ENCODE results near the gene CACNA2D1. TPM values are rescaled to one million over a fixed set of nuclear protein-coding genes. Genes with fewer than 3 reads are reported as not detected.

Gene CACNA2D1
- total RNA-seq, 2 experiments from 2014 or later: not detected

GRCh38 chr7:82275342-82275741 lies 168.2 kb downstream of the CACNA2D1 start:
- Mint-ChIP-seq H3K9me3 (no peaks in the 10 kb centered on the region), H3K36me3 (ENCODE audit: low read depth) (no peaks in the 10 kb centered on the region), H3K27ac (no peak overlapping the region), H3K4me3 (no peak overlapping the region), H3K4me1 (ENCODE audit: low read depth) (no peaks in the 10 kb centered on the region), H3K27me3 (ENCODE audit: low read depth) (no peaks in the 10 kb centered on the region)
- DNase-seq: no peak
- CTCF ChIA-PET: no interaction called here
- intact Hi-C loops (cut with micrococcal nuclease): no loop called here

DNA sequence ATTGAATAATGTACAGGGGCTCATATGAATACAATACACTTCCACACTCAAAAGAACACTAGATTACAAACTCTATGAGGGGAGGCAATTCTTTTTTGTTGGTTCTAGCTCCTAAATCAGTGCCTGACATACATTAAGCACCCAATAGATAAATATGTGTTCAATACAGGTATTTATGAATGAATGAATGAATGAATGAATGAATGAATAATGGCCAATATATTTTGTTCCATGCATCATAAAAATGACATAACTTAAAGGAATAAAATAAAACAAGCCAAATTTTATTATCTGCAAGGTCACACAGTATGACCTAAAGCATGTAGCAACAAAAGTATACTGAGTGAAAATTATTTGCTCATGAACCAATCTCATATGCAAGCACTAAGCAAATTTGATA lies 168.9 kb downstream of the CACNA2D1 start:
- H3K9me3 Mint-ChIP-seq: no peaks in the 10 kb centered on the region
- CTCF ChIA-PET: no interaction called here
- intact Hi-C loops (cut with micrococcal nuclease): no loop called here
- H3K27ac Mint-ChIP-seq: no peak overlapping the region
- H3K27me3 Mint-ChIP-seq (ENCODE audit: low read depth): no peaks in the 10 kb centered on the region
- DNase-seq: no peak
- no peaks in the 10 kb centered on the region for H3K36me3 Mint-ChIP-seq (ENCODE audit: low read depth)
- no peak overlapping the region for H3K4me3 Mint-ChIP-seq
- H3K4me1 Mint-ChIP-seq (ENCODE audit: low read depth): no peaks in the 10 kb centered on the region

DNA sequence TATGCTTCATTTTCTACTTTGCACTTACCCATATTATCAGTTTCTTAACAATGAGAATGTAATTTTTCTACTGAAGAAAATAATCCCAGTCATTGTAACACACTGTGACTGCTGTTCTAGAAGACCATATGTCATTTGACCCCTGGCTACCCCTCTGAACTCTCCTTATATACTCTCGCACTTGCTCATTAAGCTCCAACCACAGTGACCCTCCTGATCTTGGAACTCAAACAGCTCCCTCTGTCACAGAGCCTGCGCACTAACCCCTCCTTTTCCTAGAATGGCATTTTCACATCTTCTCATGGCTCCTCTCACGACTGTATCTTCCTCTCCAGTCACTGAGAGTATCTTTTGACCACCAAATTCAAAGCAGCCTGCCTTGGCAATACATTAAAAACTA lies 169.7 kb downstream of the CACNA2D1 start:
- CTCF ChIA-PET: no interaction called here
- Mint-ChIP-seq H3K9me3 (no peaks in the 10 kb centered on the region), H3K27ac (no peak overlapping the region), H3K27me3 (ENCODE audit: low read depth) (no peaks in the 10 kb centered on the region), H3K4me1 (ENCODE audit: low read depth) (no peaks in the 10 kb centered on the region), H3K36me3 (ENCODE audit: low read depth) (no peaks in the 10 kb centered on the region), H3K4me3 (no peak overlapping the region)
- intact Hi-C loops (cut with micrococcal nuclease): no loop called here
- no peak for DNase-seq

DNA sequence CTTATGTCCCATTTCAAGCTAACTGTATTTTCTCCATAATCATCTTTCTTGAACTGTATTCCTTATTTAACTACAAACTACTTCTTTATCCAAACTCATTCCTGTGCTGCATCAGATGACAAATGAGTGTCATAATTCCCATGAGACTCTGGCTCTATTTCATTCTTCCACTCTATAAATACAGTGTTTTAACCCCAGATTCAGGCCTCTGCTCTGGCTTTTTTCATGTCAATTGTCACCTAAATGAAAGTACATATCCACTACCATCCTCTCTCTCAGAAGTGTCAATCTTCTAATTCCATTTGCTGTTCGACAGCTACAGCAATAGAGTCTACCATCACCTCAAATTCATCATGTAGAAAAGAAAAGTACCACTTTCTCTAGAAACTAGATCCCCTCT lies 172.7 kb downstream of the CACNA2D1 start:
- H3K4me3 Mint-ChIP-seq: no peak overlapping the region
- DNase-seq: no peak
- H3K36me3 Mint-ChIP-seq (ENCODE audit: low read depth): no peaks in the 10 kb centered on the region
- no peak overlapping the region for H3K27ac Mint-ChIP-seq
- no peaks in the 10 kb centered on the region for H3K9me3 Mint-ChIP-seq
- no peaks in the 10 kb centered on the region for H3K27me3 Mint-ChIP-seq (ENCODE audit: low read depth)
- no peaks in the 10 kb centered on the region for H3K4me1 Mint-ChIP-seq (ENCODE audit: low read depth)
- intact Hi-C loops (cut with micrococcal nuclease): no loop called here
- CTCF ChIA-PET: no interaction called here

DNA sequence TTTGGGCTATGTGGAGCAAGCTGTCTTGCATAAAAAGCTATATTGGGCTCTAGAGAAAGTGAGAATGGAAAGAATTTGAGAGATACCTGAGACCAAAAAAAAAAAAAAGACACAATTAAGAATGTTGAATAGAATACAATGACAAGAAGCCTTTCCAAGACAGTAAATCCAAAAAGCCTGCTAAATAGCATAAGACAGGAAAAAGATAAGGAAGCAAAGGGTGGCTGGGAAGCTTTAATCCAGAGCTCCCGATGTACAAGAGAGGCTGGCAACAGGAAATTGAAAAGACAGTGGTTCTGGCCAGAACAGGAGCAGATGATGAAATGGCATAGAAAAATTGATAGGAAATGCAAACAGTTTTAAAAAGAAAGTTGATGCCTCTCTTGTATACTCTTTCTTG lies 174.9 kb downstream of the CACNA2D1 start:
- no peak overlapping the region for H3K4me3 Mint-ChIP-seq
- H3K27me3 Mint-ChIP-seq (ENCODE audit: low read depth): no peaks in the 10 kb centered on the region
- H3K36me3 Mint-ChIP-seq (ENCODE audit: low read depth): no peaks in the 10 kb centered on the region
- no peaks in the 10 kb centered on the region for H3K9me3 Mint-ChIP-seq
- CTCF ChIA-PET: interaction anchor here (0.6 kb wide), 1 partner anchor 155 kb away, joined by 3 read pairs; no protein-coding TSS in a partner anchor
- intact Hi-C loops (cut with micrococcal nuclease): no loop called here
- no peak for DNase-seq
- no peaks in the 10 kb centered on the region for H3K4me1 Mint-ChIP-seq (ENCODE audit: low read depth)
- H3K27ac Mint-ChIP-seq: no peak overlapping the region

DNA sequence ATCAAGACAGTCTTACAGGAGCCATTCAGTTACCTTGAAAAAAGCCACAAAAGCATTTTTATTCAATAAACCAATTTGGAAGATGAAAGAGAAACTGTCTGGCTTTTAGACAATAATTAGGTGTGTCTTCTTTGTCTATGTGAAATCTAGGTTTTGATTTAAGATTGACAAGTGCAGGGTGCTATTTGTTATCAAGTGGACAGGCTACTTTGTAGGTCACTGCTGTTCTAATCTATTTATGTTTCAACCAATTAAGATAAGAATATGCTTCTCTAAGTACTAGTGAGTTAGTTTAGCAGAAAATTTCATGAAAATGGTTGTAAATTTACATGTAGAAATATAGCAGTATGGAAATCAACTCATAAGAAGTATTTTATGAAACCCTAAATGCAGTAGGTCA lies 177.5 kb downstream of the CACNA2D1 start:
- CTCF ChIA-PET: no interaction called here

GRCh38 chr7:82264783-82265305 lies 178.7 kb downstream of the CACNA2D1 start:
- H3K27ac Mint-ChIP-seq: no peak overlapping the region
- H3K9me3 Mint-ChIP-seq: peaks cover 3% of the 10 kb centered on the region
- CTCF ChIA-PET: no interaction called here
- H3K4me1 Mint-ChIP-seq (ENCODE audit: low read depth): no peaks in the 10 kb centered on the region
- no peaks in the 10 kb centered on the region for H3K27me3 Mint-ChIP-seq (ENCODE audit: low read depth)
- intact Hi-C loops (cut with micrococcal nuclease): no loop called here
- H3K36me3 Mint-ChIP-seq (ENCODE audit: low read depth): no peaks in the 10 kb centered on the region
- no peak for DNase-seq
- H3K4me3 Mint-ChIP-seq: no peak overlapping the region

More for the DNA sequence above, 177.5 kb downstream of the CACNA2D1 start:
- H3K27me3 Mint-ChIP-seq (ENCODE audit: low read depth): no peaks in the 10 kb centered on the region
- no peak overlapping the region for H3K4me3 Mint-ChIP-seq
- no peaks in the 10 kb centered on the region for H3K4me1 Mint-ChIP-seq (ENCODE audit: low read depth)
- H3K9me3 Mint-ChIP-seq: peaks cover 3% of the 10 kb centered on the region
- H3K36me3 Mint-ChIP-seq (ENCODE audit: low read depth): no peaks in the 10 kb centered on the region
- no peak for DNase-seq
- intact Hi-C loops (cut with micrococcal nuclease): no loop called here
- H3K27ac Mint-ChIP-seq: no peak overlapping the region

DNA sequence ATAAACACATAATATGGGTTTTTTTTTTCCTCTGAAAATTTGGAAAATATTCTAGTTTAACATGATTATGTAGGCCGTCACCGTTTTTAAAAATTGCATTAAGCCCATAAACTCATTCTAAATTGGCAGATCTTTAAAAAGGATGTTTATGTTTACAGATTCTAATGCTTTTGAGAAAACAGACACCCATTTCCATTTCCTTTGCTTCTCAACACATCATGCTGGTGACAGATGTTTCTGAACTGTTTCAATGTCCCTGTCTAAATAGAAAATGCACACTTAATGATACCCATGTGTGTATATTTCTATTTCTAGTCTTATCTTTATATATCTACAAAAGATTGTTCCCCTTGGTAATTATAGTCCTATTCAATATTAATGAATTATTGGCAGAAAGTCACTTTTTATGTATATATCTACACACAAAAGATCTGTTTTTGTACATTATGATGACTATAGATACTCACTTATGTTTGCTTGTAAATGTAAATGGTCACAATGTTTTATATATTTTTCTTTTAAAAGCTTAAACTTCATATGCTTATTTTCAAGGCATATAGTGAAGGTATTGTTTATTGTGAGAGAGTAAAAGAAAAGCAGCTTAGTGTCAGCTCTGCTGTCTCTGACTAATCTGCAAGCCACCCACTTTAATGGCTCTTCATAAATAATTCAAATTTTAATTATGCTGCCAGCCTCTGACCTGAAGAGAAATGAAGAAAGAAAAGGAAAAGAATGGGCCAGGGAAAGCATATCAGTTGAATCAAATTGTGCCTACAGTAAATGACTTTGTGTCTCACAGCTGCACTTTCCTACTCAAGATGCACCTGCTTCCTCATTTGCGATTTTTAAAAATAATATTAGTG lies 179.4 kb downstream of the CACNA2D1 start:
- Mint-ChIP-seq H3K27ac (no peak overlapping the region), H3K9me3 (peaks cover 3% of the 10 kb centered on the region), H3K4me3 (no peak overlapping the region), H3K36me3 (ENCODE audit: low read depth) (no peaks in the 10 kb centered on the region), H3K27me3 (ENCODE audit: low read depth) (no peaks in the 10 kb centered on the region), H3K4me1 (ENCODE audit: low read depth) (no peaks in the 10 kb centered on the region)
- intact Hi-C loops (cut with micrococcal nuclease): no loop called here
- DNase-seq: no peak
- CTCF ChIA-PET: no interaction called here

DNA sequence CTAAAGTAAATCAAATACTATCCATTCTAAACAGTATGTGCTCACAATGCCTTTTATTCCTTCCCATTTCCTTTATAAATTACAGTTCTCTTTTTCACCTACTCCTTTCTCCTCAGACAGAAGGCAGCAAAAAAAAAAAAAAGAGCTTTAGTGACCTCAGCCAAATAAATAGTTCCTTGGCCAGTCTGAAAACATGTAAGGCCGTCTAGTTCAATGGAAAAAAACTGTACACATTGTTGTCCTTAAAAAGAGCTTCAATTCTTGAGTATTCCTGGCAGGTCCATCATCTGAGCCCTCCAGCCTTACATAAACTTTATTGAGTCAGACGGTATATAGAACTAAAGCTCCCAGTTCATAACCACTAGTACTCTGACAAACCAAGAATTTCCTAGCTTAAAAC lies 185.4 kb downstream of the CACNA2D1 start:
- no peak for DNase-seq
- H3K4me1 Mint-ChIP-seq (ENCODE audit: low read depth): no peaks in the 10 kb centered on the region
- H3K27ac Mint-ChIP-seq: no peak overlapping the region
- H3K4me3 Mint-ChIP-seq: no peak overlapping the region
- peaks cover 3% of the 10 kb centered on the region for H3K9me3 Mint-ChIP-seq
- no peaks in the 10 kb centered on the region for H3K36me3 Mint-ChIP-seq (ENCODE audit: low read depth)
- no peaks in the 10 kb centered on the region for H3K27me3 Mint-ChIP-seq (ENCODE audit: low read depth)
- intact Hi-C loops (cut with micrococcal nuclease): no loop called here
- CTCF ChIA-PET: interaction anchor here (0.6 kb wide), 1 partner anchor 310 kb away, joined by 3 read pairs; no protein-coding TSS in a partner anchor

DNA sequence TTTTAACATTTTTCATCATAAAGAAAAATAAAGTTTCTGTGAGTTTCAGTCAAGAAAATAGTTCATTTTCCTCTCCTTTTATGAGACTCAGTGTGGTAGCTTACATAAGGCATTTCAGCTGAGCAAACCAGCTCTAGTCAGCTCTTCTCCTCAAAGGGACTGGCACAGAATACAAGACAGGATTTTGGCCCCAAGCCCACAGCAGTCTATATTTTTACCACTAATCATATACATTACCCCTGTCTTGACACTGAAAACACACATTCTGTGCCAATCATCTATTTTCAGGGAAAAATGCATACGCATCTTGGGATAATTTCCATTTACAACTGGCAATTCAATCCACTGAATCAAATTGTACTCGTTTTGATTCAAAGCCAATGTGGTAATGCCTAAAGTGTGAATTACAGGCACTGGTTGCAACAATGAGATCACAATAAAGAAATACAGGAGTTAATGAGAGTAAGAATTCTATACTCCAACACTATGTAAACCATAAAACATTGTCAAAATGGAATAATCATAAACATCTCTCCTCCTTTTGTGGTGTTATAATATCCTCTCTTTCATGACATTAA lies 186.4 kb downstream of the CACNA2D1 start:
- CTCF ChIA-PET: no interaction called here
- intact Hi-C loops (cut with micrococcal nuclease): no loop called here
- no peak for DNase-seq
- no peak overlapping the region for H3K4me3 Mint-ChIP-seq
- H3K9me3 Mint-ChIP-seq: peaks cover 3% of the 10 kb centered on the region
- H3K27ac Mint-ChIP-seq: no peak overlapping the region
- no peaks in the 10 kb centered on the region for H3K4me1 Mint-ChIP-seq (ENCODE audit: low read depth)
- H3K27me3 Mint-ChIP-seq (ENCODE audit: low read depth): no peaks in the 10 kb centered on the region
- H3K36me3 Mint-ChIP-seq (ENCODE audit: low read depth): no peaks in the 10 kb centered on the region

GRCh38 chr7:82255706-82256105 lies 187.9 kb downstream of the CACNA2D1 start:
- H3K27me3 Mint-ChIP-seq (ENCODE audit: low read depth): no peaks in the 10 kb centered on the region
- no peaks in the 10 kb centered on the region for H3K36me3 Mint-ChIP-seq (ENCODE audit: low read depth)
- H3K9me3 Mint-ChIP-seq: no peaks in the 10 kb centered on the region
- CTCF ChIA-PET: no interaction called here
- intact Hi-C loops (cut with micrococcal nuclease): no loop called here
- H3K4me1 Mint-ChIP-seq (ENCODE audit: low read depth): no peaks in the 10 kb centered on the region
- H3K4me3 Mint-ChIP-seq: no peak overlapping the region
- DNase-seq: no peak
- H3K27ac Mint-ChIP-seq: no peak overlapping the region

DNA sequence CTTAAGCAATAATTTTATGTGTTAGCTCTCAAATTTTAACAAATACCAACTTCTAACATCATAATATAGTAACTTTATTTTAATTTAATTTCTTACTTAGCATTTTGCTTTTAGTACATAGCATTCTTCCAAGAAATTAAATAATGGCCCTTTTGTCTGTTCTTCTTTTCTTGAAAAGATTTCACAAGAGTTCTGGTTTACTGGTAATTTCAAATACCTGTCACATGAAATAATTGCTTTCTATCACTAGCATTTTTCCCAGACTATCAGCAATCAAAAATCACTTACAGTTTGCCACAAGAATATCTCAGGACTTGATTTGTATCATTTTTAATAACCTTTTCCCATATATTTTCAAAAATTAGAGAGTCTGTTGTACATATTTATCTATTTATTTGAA lies 193.0 kb downstream of the CACNA2D1 start:
- Mint-ChIP-seq H3K27me3 (ENCODE audit: low read depth) (no peaks in the 10 kb centered on the region), H3K4me1 (ENCODE audit: low read depth) (no peaks in the 10 kb centered on the region), H3K36me3 (ENCODE audit: low read depth) (no peaks in the 10 kb centered on the region), H3K9me3 (no peaks in the 10 kb centered on the region), H3K27ac (no peak overlapping the region), H3K4me3 (no peak overlapping the region)
- DNase-seq: no peak
- intact Hi-C loops (cut with micrococcal nuclease): no loop called here
- CTCF ChIA-PET: no interaction called here

- Mint-ChIP-seq H3K36me3 (ENCODE audit: low read depth) (no peaks in the 10 kb centered on the region), H3K27me3 (ENCODE audit: low read depth) (no peaks in the 10 kb centered on the region), H3K4me1 (ENCODE audit: low read depth) (no peaks in the 10 kb centered on the region), H3K27ac (no peak overlapping the region), H3K4me3 (no peak overlapping the region), H3K9me3 (no peaks in the 10 kb centered on the region)
- CTCF ChIA-PET: no interaction called here
- no peak for DNase-seq
- intact Hi-C loops (cut with micrococcal nuclease): no loop called here
Observed at GRCh38 chr7:82249979-82250378, 193.6 kb downstream of the CACNA2D1 start.
